HG02885 (cell line): Measurements from ENCODE around the gene RNASE13.
A peak's percentile ranks its signal among the peaks of the same experiment; 100 is the strongest.
"Not testable (repeated sequence)": the region's sequence is repeated elsewhere in the genome, so short reads cannot be mapped to it uniquely, and the experiment has no call there.

Experiments
- ATAC-seq: cut with Tn5 transposase; IDR thresholded peaks from one replicate; pipeline ENCODE4 v1.9.1; 2021; ENCODE audit warnings: mild to moderate bottlenecking; ENCODE audit not compliant: unreplicated experiment, poor library complexity

RNASE13 gene

GRCh38 chr14:20997564-20997963, 37.0 kb downstream of the RNASE13 start:
- no peak for ATAC-seq

DNA sequence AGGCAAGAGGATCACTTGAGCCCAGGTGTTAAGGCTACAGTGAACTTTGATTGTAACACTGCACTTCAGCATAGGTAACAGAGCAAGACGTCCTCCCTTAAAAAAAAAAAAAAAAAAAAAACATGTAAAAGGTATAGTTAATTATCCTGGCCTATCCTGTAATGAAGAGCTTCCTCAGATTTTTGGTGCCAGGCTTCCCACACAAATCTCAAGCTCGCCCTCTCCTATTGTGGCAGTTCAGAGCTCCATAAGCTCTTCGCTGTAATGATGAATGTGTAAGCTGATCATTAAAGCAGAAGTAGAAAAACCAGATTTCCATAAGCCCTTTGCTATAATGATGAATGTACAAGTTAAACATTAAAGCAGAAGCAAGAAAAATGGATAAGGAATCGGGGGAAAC, 37.5 kb downstream of the RNASE13 start:
- no peak for ATAC-seq

GRCh38 chr14:20996521-20996920, 38.1 kb downstream of the RNASE13 start:
- no peak for ATAC-seq

- ATAC-seq = peak; percentile 98
Measured at GRCh38 chr14:20989787-20990600, 44.6 kb downstream of the RNASE13 start, which contains the start of gene METTL17. METTL17 (plus strand) TSS chr14:20989980; CDS start chr14:20990003, 23 bp downstream.

- ATAC-seq = no peak
Measured at GRCh38 chr14:20989471-20989786, 45.2 kb downstream of the RNASE13 start.

DNA sequence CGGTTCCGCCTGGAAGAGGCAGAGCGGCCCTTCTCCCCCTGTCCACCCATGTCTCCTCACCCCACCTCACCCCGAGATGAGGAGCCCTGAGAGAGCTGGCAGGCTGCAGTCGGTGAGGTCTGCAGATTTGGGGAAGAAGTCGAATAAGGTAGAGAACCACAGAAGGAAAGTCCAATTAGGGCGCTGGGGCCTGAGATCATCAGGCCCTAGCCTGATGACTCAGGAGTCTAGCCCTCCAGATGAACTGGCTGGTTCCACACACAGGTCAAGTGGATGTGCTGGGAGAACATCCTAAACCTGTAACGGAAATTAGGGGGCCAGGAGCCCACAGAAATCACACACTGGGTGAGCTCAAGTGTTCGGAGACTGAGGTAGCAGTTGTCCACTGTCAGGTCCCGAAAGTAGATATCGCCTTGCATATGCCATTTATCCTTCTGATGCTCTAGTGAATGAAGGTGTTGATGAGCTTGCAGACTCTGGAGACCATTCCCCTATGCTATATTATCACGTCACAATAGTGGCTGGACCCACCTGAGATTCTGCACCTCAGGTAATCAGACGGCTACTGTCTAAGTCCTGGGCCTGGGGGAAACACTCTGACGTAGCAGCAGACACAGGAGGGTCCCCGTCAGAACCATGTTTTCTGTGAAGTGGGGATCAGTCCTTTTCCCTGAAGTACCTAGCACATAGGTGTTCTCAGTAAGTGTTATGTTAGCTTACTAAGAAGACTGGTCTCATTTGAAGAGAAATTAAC, 45.7 kb downstream of the RNASE13 start:
- ATAC-seq = no peak

DNA sequence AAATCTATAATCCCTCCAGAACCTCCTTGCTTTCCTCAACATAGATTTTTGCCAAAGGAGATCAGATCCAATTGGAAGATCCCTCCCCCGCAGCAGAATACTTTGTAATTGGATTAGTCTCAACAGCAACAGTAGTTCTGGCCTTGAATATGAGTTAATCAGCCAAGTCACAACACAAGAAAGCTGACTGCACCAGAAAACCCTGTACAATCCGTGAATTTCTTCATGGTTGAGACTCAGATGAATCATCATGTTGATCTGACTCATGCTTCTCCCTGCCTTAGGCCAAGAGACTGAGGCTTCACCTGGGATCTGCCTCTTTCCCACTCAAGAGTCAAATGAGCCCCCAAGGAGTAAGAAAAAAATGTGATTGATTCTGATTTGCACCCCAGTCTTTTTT, 47.8 kb downstream of the RNASE13 start:
- no peak for ATAC-seq

- not testable (repeated sequence) for ATAC-seq
Measured at GRCh38 chr14:20985650-20986049, 49.0 kb downstream of the RNASE13 start.
